GM12878 (cell line): ENCODE measurements around the gene IMMP2L. TPM values are rescaled to one million over a fixed set of nuclear protein-coding genes. Genes with fewer than 3 reads are reported as not detected.

Experiments
- BCL3 ChIP-seq: IDR thresholded peaks from 2 replicates; pipeline ENCODE4 v1.6.1; 2011; ENCODE audit warnings: borderline replicate concordance, low read depth, mild to moderate bottlenecking, moderate library complexity, low read length; ENCODE audit not compliant: insufficient read depth, poor library complexity, severe bottlenecking
- BMI1 ChIP-seq: fragments of 450-650 bp; IDR thresholded peaks from 2 replicates; pipeline ENCODE4 v1.6.1; 2016; ENCODE audit warnings: mild to moderate bottlenecking, moderate library complexity, borderline replicate concordance
- CUX1 ChIP-seq: IDR thresholded peaks from 2 replicates; pipeline ENCODE4 v1.6.1; 2012; ENCODE audit warnings: improper control_type of control experiment, low read depth, low read length; ENCODE audit not compliant: insufficient replicate concordance
- MTA3 ChIP-seq: IDR thresholded peaks from 2 replicates; pipeline ENCODE4 v1.6.1; 2012; ENCODE audit warnings: low read length, inconsistent platforms, borderline replicate concordance
- SREBF1 ChIP-seq: IDR thresholded peaks from 2 replicates; pipeline ENCODE4 v1.6.1; 2012; ENCODE audit warnings: mild to moderate bottlenecking, low read length
- ZBTB40 ChIP-seq: fragments of 450-650 bp; IDR thresholded peaks from 2 replicates; pipeline ENCODE4 v1.6.1; 2016; ENCODE audit warnings: mild to moderate bottlenecking, moderate library complexity, borderline replicate concordance
- polyA plus RNA-seq, 11 experiments: library from polyadenylated mRNA; depleted of rRNA in 4 of 11; unstranded in 6 of 11; stranded (reverse) in 5 of 11; fragments of >200 nt; fragmentation: Nextera tagmentation in 4 of 11; fragmentation: Illumina TruSeq in 1 of 11; extraction: Ambion mirVana in 4 of 11; extraction: Trizol in 1 of 11; gene quantifications; 1 replicate in 1 of 11; 2 replicates in 10 of 11; pipeline versions ENCODE4 v1.2.1 to v1.2.3, GENCODE V29; 2011 to 2016; ENCODE audit warnings: inconsistent platforms in 2 of 11, missing spikeins in 2 of 11, low read depth in 1 of 11
- total RNA-seq, 4 experiments: library from RNA; depleted of rRNA in 3 of 4; stranded (reverse); fragments of >200 nt in 3 of 4; fragmentation: Illumina TruSeq in 1 of 4; extraction: Trizol in 1 of 4; gene quantifications; 2 replicates each; pipeline versions ENCODE4 v1.2.1 to v1.2.3, GENCODE V29; 2013 to 2021

IMMP2L gene
- total and polyA plus RNA-seq, 10 of the 15 experiments (the other 5 are each of a cell fraction or from before 2014, with no cell fraction given): 12.6 to 46.3 (median 19.6) TPM

DNA sequence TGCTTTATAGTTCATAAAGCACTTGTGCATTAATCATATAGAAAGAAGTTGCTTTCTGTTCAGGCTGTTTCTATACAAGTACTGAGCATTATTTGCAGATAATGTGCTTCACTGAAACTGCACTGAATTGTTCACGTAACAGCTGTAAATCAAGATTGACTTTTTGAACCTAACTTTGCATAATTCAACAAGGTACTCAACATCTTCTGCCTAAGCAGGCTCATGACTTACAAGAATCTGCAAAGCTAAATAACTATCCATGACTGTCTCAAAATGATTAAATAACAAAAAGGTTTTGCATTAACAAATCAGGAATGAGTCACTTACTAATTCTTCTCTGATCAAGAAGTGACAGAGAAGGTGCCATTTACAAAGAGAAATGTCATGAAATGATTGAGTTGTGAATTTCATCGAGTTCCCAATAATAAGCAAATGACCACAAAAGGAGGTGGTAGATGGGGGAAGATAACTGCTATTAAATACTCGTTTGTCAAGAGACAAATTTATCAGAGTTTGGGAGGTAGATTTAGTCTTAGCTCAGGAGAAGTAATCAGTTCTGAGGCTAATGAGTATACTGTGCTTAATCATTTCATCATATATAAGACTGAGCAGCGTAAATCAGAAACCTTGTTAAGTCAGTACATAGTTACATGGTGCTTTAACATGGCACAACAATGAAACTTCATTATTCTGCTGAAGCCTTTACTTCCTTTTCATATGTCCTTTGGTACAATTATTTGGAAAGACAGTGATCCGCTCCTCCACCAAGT is 632.6 kb downstream of the IMMP2L start (continued):
- TF ChIP-seq CUX1: no peak
- no peak for TF ChIP-seq BCL3
- no peak for TF ChIP-seq BMI1
- TF ChIP-seq MTA3: no peak
- TF ChIP-seq ZBTB40: no peak
- TF ChIP-seq SREBF1: no peak
- TF ChIP-seq, all 136 proteins: peak for 0
